HG02588 (cell line): Measurements from ENCODE around the gene HBEGF.

Source experiments
- ATAC-seq: cut with Tn5 transposase; IDR thresholded peaks from one replicate; pipeline ENCODE4 v1.9.1; 2021; ENCODE audit warnings: mild to moderate bottlenecking, moderate library complexity; ENCODE audit not compliant: unreplicated experiment

Gene HBEGF

GRCh38 chr5:140338336-140338735 lies 8.1 kb downstream of the HBEGF start:
- ATAC-seq = no peak

GRCh38 chr5:140337880-140338279 lies 8.5 kb downstream of the HBEGF start:
- no peak for ATAC-seq

GRCh38 chr5:140336388-140336787 lies 10.0 kb downstream of the HBEGF start:
- no peak for ATAC-seq

GRCh38 chr5:140331638-140332037 lies 14.8 kb downstream of the HBEGF start:
- no peak for ATAC-seq

- no peak for ATAC-seq
Measured at GRCh38 chr5:140329739-140330481, 16.5 kb downstream of the HBEGF start.

- no peak for ATAC-seq
Measured at GRCh38 chr5:140328036-140328764, 18.2 kb downstream of the HBEGF start.

- ATAC-seq = no peak
Measured at GRCh38 chr5:140327589-140327988, 18.8 kb downstream of the HBEGF start.

GRCh38 chr5:140325486-140325885 lies 20.9 kb downstream of the HBEGF start:
- ATAC-seq = no peak

GRCh38 chr5:140324617-140325241 lies 21.7 kb downstream of the HBEGF start:
- ATAC-seq = no peak

GRCh38 chr5:140324041-140324600 lies 22.3 kb downstream of the HBEGF start:
- ATAC-seq = no peak

GRCh38 chr5:140322751-140323731 lies 23.4 kb downstream of the HBEGF start:
- no peak for ATAC-seq

GRCh38 chr5:140321796-140322195 lies 24.6 kb downstream of the HBEGF start:
- ATAC-seq = no peak

GRCh38 chr5:140319833-140320232 lies 26.6 kb downstream of the HBEGF start:
- no peak for ATAC-seq

GRCh38 chr5:140318792-140319191 lies 27.6 kb downstream of the HBEGF start:
- ATAC-seq = no peak

GRCh38 chr5:140317859-140318258 lies 28.5 kb downstream of the HBEGF start:
- no peak for ATAC-seq

GRCh38 chr5:140312791-140313189 lies 33.6 kb downstream of the HBEGF start:
- ATAC-seq = no peak

GRCh38 chr5:140312067-140312790 lies 34.2 kb downstream of the HBEGF start:
- no peak for ATAC-seq

GRCh38 chr5:140311011-140311467 lies 35.4 kb downstream of the HBEGF start:
- no peak for ATAC-seq

GRCh38 chr5:140310434-140310833 lies 36.0 kb downstream of the HBEGF start:
- ATAC-seq = no peak
